Astrocyte (in vitro differentiated cells and primary cell): ENCODE data around the gene TIRAP. TPM values are rescaled to one million over a fixed set of nuclear protein-coding genes. Genes with fewer than 3 reads are reported as not detected.

Source experiments
- DNase-seq: peaks from one replicate; pipeline ENCODE4 v3.0.0-alpha.2; 2010; ENCODE audit warnings: low read depth
- FAIRE-seq: peaks from 2 replicates; lab custom pipeline; 2011; peaks lifted over from hg19 to GRCh38; lab: Jason Lieb, UNC
- H2AFZ ChIP-seq: 2 replicates; pipeline ENCODE4 v1.6.0; 2012; ENCODE audit warnings: low read depth, low read length, inconsistent platforms
- H3K27ac ChIP-seq: 2 replicates; pipeline ENCODE4 v1.5.1; 2011; ENCODE audit warnings: low read depth, low read length, inconsistent platforms
- H3K27me3 ChIP-seq: 2 replicates; pipeline ENCODE4 v1.6.0; 2011; ENCODE audit warnings: low read length, inconsistent platforms; ENCODE audit not compliant: insufficient read depth
- H3K36me3 ChIP-seq: 2 replicates; pipeline ENCODE4 v1.5.1; 2011; ENCODE audit warnings: low read length, inconsistent platforms; ENCODE audit not compliant: insufficient read depth
- H3K4me1 ChIP-seq: 2 replicates; pipeline ENCODE4 v1.5.1; 2011; ENCODE audit warnings: low read length, inconsistent platforms; ENCODE audit not compliant: insufficient read depth
- H3K4me2 ChIP-seq: 2 replicates; pipeline ENCODE4 v1.6.0; 2012; ENCODE audit warnings: low read length, inconsistent platforms
- H3K4me3 ChIP-seq: 2 replicates; pipeline ENCODE4 v1.5.1; 2011; ENCODE audit warnings: low read depth, mild to moderate bottlenecking, low read length, inconsistent platforms; ENCODE audit not compliant: insufficient read depth
- H3K79me2 ChIP-seq: 2 replicates; pipeline ENCODE4 v1.6.0; 2012; ENCODE audit warnings: mild to moderate bottlenecking, low read length, inconsistent platforms; ENCODE audit not compliant: insufficient read depth
- H3K9ac ChIP-seq: 2 replicates; pipeline ENCODE4 v1.6.0; 2012; ENCODE audit warnings: mild to moderate bottlenecking, low read length, inconsistent platforms
- H3K9me3 ChIP-seq: 2 replicates; pipeline ENCODE4 v1.5.1; 2012; ENCODE audit warnings: low read depth, mild to moderate bottlenecking, low read length, inconsistent platforms; ENCODE audit not compliant: insufficient read depth
- H4K20me1 ChIP-seq: 2 replicates; pipeline ENCODE4 v1.6.0; 2012; ENCODE audit warnings: low read length, inconsistent platforms; ENCODE audit not compliant: insufficient read depth
- H3K27ac Mint-ChIP-seq: one replicate; pipeline ENCODE4 v1.8.0; 2021; ENCODE audit warnings: mild to moderate bottlenecking, mixed read lengths; ENCODE audit not compliant: unreplicated experiment
- H3K27me3 Mint-ChIP-seq: one replicate; pipeline ENCODE4 v1.8.0; 2021; ENCODE audit warnings: low read depth, mixed read lengths; ENCODE audit not compliant: unreplicated experiment
- H3K36me3 Mint-ChIP-seq: one replicate; pipeline ENCODE4 v1.8.0; 2021; ENCODE audit warnings: low read depth, mixed read lengths; ENCODE audit not compliant: unreplicated experiment
- H3K4me1 Mint-ChIP-seq: one replicate; pipeline ENCODE4 v1.8.0; 2021; ENCODE audit warnings: low read depth, mixed read lengths; ENCODE audit not compliant: unreplicated experiment
- H3K4me3 Mint-ChIP-seq: one replicate; pipeline ENCODE4 v1.8.0; 2021; ENCODE audit warnings: mild to moderate bottlenecking, moderate library complexity, mixed read lengths; ENCODE audit not compliant: unreplicated experiment
- H3K9me3 Mint-ChIP-seq: one replicate; pipeline ENCODE4 v1.8.0; 2021; ENCODE audit warnings: mild to moderate bottlenecking, mixed read lengths; ENCODE audit not compliant: unreplicated experiment
- CTCF ChIP-seq: IDR thresholded peaks from 2 replicates; pipeline ENCODE4 v1.5.1; 2011; ENCODE audit warnings: low read depth, mild to moderate bottlenecking, inconsistent platforms, low read length, moderate library complexity; ENCODE audit not compliant: insufficient read depth
- EZH2 ChIP-seq: IDR thresholded peaks from 2 replicates; pipeline ENCODE4 v1.6.1; 2012; ENCODE audit warnings: mild to moderate bottlenecking, low read length, inconsistent platforms; ENCODE audit not compliant: insufficient read depth
- total RNA-seq: library from RNA; stranded (reverse); gene quantifications from 2 replicates; pipeline ENCODE4 v1.2.1, GENCODE V29; 2021

TIRAP gene
- total RNA-seq, 1 donor from 2014 or later: 6.6 TPM

GRCh38 chr11:126343051-126343450 lies 60.2 kb downstream of the TIRAP start:
- H3K36me3 ChIP-seq: no peaks in the 10 kb centered on the region
- no peaks in the 10 kb centered on the region for H3K9me3 ChIP-seq
- H3K4me3 Mint-ChIP-seq: no peak overlapping the region
- no peak overlapping the region for H3K27ac ChIP-seq
- DNase-seq (no peak), FAIRE-seq (no peak)
- H3K4me3 ChIP-seq: no peak overlapping the region
- H4K20me1 ChIP-seq: peaks cover 5% of the 10 kb centered on the region
- H3K4me2 ChIP-seq: no peak overlapping the region
- H3K27me3 Mint-ChIP-seq: no peaks in the 10 kb centered on the region
- peaks cover 15% of the 10 kb centered on the region for H3K36me3 Mint-ChIP-seq
- H3K9me3 Mint-ChIP-seq: peaks cover 3% of the 10 kb centered on the region
- H3K27me3 ChIP-seq: no peaks in the 10 kb centered on the region
- H3K4me1 ChIP-seq: peaks cover 25% of the 10 kb centered on the region
- peaks cover 26% of the 10 kb centered on the region for H3K4me1 Mint-ChIP-seq
- no peak for TF ChIP-seq EZH2
- TF ChIP-seq CTCF: no peak
- no peak overlapping the region for H3K9ac ChIP-seq
- H2AFZ ChIP-seq: no peak overlapping the region
- no peaks in the 10 kb centered on the region for H3K79me2 ChIP-seq
- H3K27ac Mint-ChIP-seq: no peak overlapping the region

Other genes with a start within 250 kb of the TIRAP start
- 15.5 and 17.0 TPM in 2 replicates for gene CDON, start 220.2 kb upstream of the TIRAP start, total RNA-seq
- 19.6 and 21.6 TPM in 2 replicates for gene RPUSD4, start 71.4 kb upstream of the TIRAP start, total RNA-seq
- gene FAM118B, start 71.3 kb upstream of the TIRAP start, total RNA-seq: 27.6 and 28.3 TPM in 2 replicates
- gene SRPRA, start 14.2 kb upstream of the TIRAP start, total RNA-seq: 74.6 and 83.1 TPM in 2 replicates
- 15.4 and 16.3 TPM in 2 replicates for gene FOXRED1, start 13.9 kb upstream of the TIRAP start, total RNA-seq
- 11.3 and 14.0 TPM in 2 replicates for gene DCPS, start 21.0 kb downstream of the TIRAP start, total RNA-seq
- gene ST3GAL4, start 72.6 kb downstream of the TIRAP start, total RNA-seq: 12.2 and 14.1 TPM in 2 replicates